Measurements from ENCODE around the gene PTPRF. TPM values are rescaled to one million over a fixed set of nuclear protein-coding genes. Genes with fewer than 3 reads are reported as not detected.

Gene PTPRF
- total and polyA plus RNA-seq, 2 donors: 26.0 to 40.6 TPM

- Histone ChIP-seq H3K9me3 (ENCODE audit: control insufficient read depth in 2 of 2, insufficient read depth in 1 of 2, low read length in 1 of 2) (no peaks in the 10 kb centered on the region), H3K4me1 (ENCODE audit: control insufficient read depth in 2 of 2, insufficient read depth in 2 of 2, low read length in 2 of 2) (peaks cover 0 to 11% of the 10 kb centered on the region in 2 donors), H3K27me3 (ENCODE audit: control insufficient read depth in 2 of 2, insufficient read depth in 1 of 2, low read length in 1 of 2) (no peaks in the 10 kb centered on the region), H3K36me3 (ENCODE audit: control insufficient read depth in 2 of 2, insufficient read depth in 2 of 2, low read length in 1 of 2) (no peaks in the 10 kb centered on the region), H3K4me3 (ENCODE audit: low read length in 2 of 2) (no peak overlapping the region), H3K27ac (ENCODE audit: low read depth in 1 of 2, low read length in 1 of 2) (no peak overlapping the region)
- WGBS: 90% methylated on average over 6 of the region's 6 CpGs
- no peak for DNase-seq (ENCODE audit: low read depth in 6 of 9, low spot score in 9 of 9)
Observed at GRCh38 chr1:43586136-43586731, 55.6 kb downstream of the PTPRF start.

DNA sequence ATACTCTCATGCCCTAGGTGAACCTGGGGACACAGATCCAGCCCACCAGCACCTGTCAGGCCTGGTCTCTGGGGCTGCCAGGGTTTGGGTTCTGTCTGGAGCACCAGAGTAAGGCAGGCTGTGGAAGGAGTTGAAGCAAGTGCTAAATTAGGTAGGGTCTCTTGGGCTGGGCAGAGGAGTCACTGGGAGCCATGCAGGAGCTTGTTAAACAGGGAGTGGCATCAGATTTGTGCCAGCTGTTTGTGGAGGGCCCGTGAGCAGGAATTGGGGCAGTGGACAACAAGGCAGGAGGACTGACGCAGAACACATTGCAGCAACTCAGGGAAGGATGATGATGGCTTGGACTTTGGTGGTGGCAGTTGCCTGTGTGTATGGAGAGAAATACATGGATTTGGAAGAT lies 56.3 kb downstream of the PTPRF start:
- Histone ChIP-seq H3K27ac (ENCODE audit: low read depth in 1 of 2, low read length in 1 of 2) (no peak overlapping the region), H3K4me1 (ENCODE audit: control insufficient read depth in 2 of 2, insufficient read depth in 2 of 2, low read length in 2 of 2) (peaks cover 0 to 3% of the 10 kb centered on the region in 2 donors), H3K36me3 (ENCODE audit: control insufficient read depth in 2 of 2, insufficient read depth in 2 of 2, low read length in 1 of 2) (no peaks in the 10 kb centered on the region), H3K27me3 (ENCODE audit: control insufficient read depth in 2 of 2, insufficient read depth in 1 of 2, low read length in 1 of 2) (no peaks in the 10 kb centered on the region), H3K9me3 (ENCODE audit: control insufficient read depth in 2 of 2, insufficient read depth in 1 of 2, low read length in 1 of 2) (no peaks in the 10 kb centered on the region), H3K4me3 (ENCODE audit: low read length in 2 of 2) (no peak overlapping the region)
- no peak for DNase-seq (ENCODE audit: low read depth in 6 of 9, low spot score in 9 of 9)
- 99% methylated on average over 2 of the region's 2 CpGs for whole genome bisulfite sequencing

DNA sequence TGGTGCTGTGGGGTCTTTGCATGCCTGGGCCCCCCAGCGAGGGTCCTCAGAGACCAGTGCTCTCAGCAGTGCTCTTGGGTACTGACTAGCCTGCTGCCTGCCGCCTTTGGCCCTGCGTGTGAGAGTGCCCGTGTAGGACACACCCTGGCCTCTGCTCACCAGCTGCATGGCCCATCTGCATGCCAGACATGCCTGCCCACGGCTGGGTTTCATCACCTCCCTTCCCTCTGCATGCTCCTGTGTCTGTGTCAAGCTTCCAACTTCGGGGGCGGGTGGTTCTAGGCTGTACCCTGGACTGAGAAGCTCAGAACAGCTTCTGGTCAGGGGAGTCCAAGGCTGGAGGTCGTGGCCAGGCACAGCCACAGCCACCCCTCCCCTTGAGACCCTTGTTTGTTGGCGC lies 56.9 kb downstream of the PTPRF start:
- no peak overlapping the region for H3K27ac ChIP-seq (ENCODE audit: low read depth in 1 of 2, low read length in 1 of 2)
- WGBS: 93% methylated on average over 9 of the region's 9 CpGs
- peaks cover 0 to 2% of the 10 kb centered on the region in 2 donors for H3K4me1 ChIP-seq (ENCODE audit: control insufficient read depth in 2 of 2, insufficient read depth in 2 of 2, low read length in 2 of 2)

DNA sequence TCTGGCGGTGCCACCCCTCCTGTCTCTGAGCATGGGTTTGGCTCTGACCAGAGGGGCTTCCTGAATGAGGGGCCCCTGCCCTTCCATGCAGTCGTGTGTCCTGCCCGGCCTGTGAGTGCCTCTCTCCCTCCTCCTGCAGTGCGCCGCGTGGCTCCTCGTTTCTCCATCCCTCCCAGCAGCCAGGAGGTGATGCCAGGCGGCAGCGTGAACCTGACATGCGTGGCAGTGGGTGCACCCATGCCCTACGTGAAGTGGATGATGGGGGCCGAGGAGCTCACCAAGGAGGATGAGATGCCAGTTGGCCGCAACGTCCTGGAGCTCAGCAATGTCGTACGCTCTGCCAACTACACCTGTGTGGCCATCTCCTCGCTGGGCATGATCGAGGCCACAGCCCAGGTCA lies 57.9 kb downstream of the PTPRF start:
- WGBS: 97% methylated on average over 18 of the region's 18 CpGs
- Histone ChIP-seq H3K36me3 (ENCODE audit: control insufficient read depth in 2 of 2, insufficient read depth in 2 of 2, low read length in 1 of 2) (no peaks in the 10 kb centered on the region), H3K4me3 (ENCODE audit: low read length in 2 of 2) (no peak overlapping the region), H3K27me3 (ENCODE audit: control insufficient read depth in 2 of 2, insufficient read depth in 1 of 2, low read length in 1 of 2) (no peaks in the 10 kb centered on the region), H3K27ac (ENCODE audit: low read depth in 1 of 2, low read length in 1 of 2) (no peak overlapping the region), H3K4me1 (ENCODE audit: control insufficient read depth in 2 of 2, insufficient read depth in 2 of 2, low read length in 2 of 2) (peaks cover 0 to 2% of the 10 kb centered on the region in 2 donors), H3K9me3 (ENCODE audit: control insufficient read depth in 2 of 2, insufficient read depth in 1 of 2, low read length in 1 of 2) (no peaks in the 10 kb centered on the region)
- no peak for DNase-seq (ENCODE audit: low read depth in 6 of 9, low spot score in 9 of 9)

More for the DNA sequence above, 56.9 kb downstream of the PTPRF start:
- H3K27me3 ChIP-seq (ENCODE audit: control insufficient read depth in 2 of 2, insufficient read depth in 1 of 2, low read length in 1 of 2): no peaks in the 10 kb centered on the region
- H3K9me3 ChIP-seq (ENCODE audit: control insufficient read depth in 2 of 2, insufficient read depth in 1 of 2, low read length in 1 of 2): no peaks in the 10 kb centered on the region
- no peaks in the 10 kb centered on the region for H3K36me3 ChIP-seq (ENCODE audit: control insufficient read depth in 2 of 2, insufficient read depth in 2 of 2, low read length in 1 of 2)
- H3K4me3 ChIP-seq (ENCODE audit: low read length in 2 of 2): no peak overlapping the region
- no peak for DNase-seq (ENCODE audit: low read depth in 6 of 9, low spot score in 9 of 9)

GRCh38 chr1:43590388-43590925 lies 59.8 kb downstream of the PTPRF start:
- Histone ChIP-seq H3K27ac (ENCODE audit: low read depth in 1 of 2, low read length in 1 of 2) (no peak overlapping the region), H3K9me3 (ENCODE audit: control insufficient read depth in 2 of 2, insufficient read depth in 1 of 2, low read length in 1 of 2) (no peaks in the 10 kb centered on the region), H3K4me1 (ENCODE audit: control insufficient read depth in 2 of 2, insufficient read depth in 2 of 2, low read length in 2 of 2) (no peaks in the 10 kb centered on the region), H3K36me3 (ENCODE audit: control insufficient read depth in 2 of 2, insufficient read depth in 2 of 2, low read length in 1 of 2) (no peaks in the 10 kb centered on the region), H3K4me3 (ENCODE audit: low read length in 2 of 2) (no peak overlapping the region), H3K27me3 (ENCODE audit: control insufficient read depth in 2 of 2, insufficient read depth in 1 of 2, low read length in 1 of 2) (no peaks in the 10 kb centered on the region)
- 93% methylated on average over 1 of the region's 1 CpG for WGBS
- no peak for DNase-seq (ENCODE audit: low read depth in 6 of 9, low spot score in 9 of 9)

DNA sequence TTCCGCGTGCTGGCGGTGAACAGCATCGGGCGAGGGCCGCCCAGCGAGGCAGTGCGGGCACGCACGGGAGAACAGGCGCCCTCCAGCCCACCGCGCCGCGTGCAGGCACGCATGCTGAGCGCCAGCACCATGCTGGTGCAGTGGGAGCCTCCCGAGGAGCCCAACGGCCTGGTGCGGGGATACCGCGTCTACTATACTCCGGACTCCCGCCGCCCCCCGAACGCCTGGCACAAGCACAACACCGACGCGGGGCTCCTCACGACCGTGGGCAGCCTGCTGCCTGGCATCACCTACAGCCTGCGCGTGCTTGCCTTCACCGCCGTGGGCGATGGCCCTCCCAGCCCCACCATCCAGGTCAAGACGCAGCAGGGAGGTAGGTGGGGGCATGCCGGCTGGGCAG lies 60.5 kb downstream of the PTPRF start:
- WGBS: 98% methylated on average over 39 of the region's 39 CpGs
- no peak for DNase-seq (ENCODE audit: low read depth in 6 of 9, low spot score in 9 of 9)
- Histone ChIP-seq H3K27ac (ENCODE audit: low read depth in 1 of 2, low read length in 1 of 2) (no peak overlapping the region), H3K9me3 (ENCODE audit: control insufficient read depth in 2 of 2, insufficient read depth in 1 of 2, low read length in 1 of 2) (no peaks in the 10 kb centered on the region), H3K4me3 (ENCODE audit: low read length in 2 of 2) (no peak overlapping the region), H3K27me3 (ENCODE audit: control insufficient read depth in 2 of 2, insufficient read depth in 1 of 2, low read length in 1 of 2) (no peaks in the 10 kb centered on the region), H3K4me1 (ENCODE audit: control insufficient read depth in 2 of 2, insufficient read depth in 2 of 2, low read length in 2 of 2) (no peaks in the 10 kb centered on the region), H3K36me3 (ENCODE audit: control insufficient read depth in 2 of 2, insufficient read depth in 2 of 2, low read length in 1 of 2) (no peaks in the 10 kb centered on the region)

DNA sequence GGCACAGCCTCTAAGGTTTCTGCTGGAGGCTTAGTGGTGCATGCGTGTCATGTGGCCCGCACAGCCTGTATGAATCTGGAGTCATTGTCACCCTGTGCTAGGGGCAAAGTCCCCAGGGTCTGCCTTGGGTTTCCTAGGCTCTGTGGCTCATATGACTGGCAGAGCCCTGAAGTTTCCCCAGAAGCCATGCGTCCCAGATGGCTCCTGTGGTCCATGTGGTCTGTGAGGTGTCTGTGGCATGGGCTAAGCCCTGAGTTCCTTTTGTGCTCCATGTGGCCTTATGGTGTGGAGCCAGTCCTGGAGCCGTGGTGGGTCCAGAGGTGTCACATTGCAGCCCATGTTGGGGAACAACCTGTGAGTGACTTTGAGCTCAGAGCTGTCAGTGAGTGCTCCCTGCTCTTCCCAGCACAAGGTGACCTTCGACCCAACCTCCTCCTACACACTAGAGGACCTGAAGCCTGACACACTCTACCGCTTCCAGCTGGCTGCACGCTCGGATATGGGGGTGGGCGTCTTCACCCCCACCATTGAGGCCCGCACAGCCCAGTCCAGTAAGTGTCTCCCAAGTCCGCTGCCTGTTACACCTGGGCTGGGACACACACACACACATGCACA lies 61.5 kb downstream of the PTPRF start:
- DNase-seq (ENCODE audit: low read depth in 6 of 9, low spot score in 9 of 9): no peak
- 96% methylated on average over 11 of the region's 11 CpGs for WGBS
- Histone ChIP-seq H3K27ac (ENCODE audit: low read depth in 1 of 2, low read length in 1 of 2) (no peak overlapping the region), H3K9me3 (ENCODE audit: control insufficient read depth in 2 of 2, insufficient read depth in 1 of 2, low read length in 1 of 2) (no peaks in the 10 kb centered on the region), H3K27me3 (ENCODE audit: control insufficient read depth in 2 of 2, insufficient read depth in 1 of 2, low read length in 1 of 2) (no peaks in the 10 kb centered on the region), H3K4me3 (ENCODE audit: low read length in 2 of 2) (no peak overlapping the region), H3K4me1 (ENCODE audit: control insufficient read depth in 2 of 2, insufficient read depth in 2 of 2, low read length in 2 of 2) (no peaks in the 10 kb centered on the region), H3K36me3 (ENCODE audit: control insufficient read depth in 2 of 2, insufficient read depth in 2 of 2, low read length in 1 of 2) (no peaks in the 10 kb centered on the region)

- H3K36me3 ChIP-seq (ENCODE audit: control insufficient read depth in 2 of 2, insufficient read depth in 2 of 2, low read length in 1 of 2): no peaks in the 10 kb centered on the region
- H3K4me1 ChIP-seq (ENCODE audit: control insufficient read depth in 2 of 2, insufficient read depth in 2 of 2, low read length in 2 of 2): no peaks in the 10 kb centered on the region
- no peaks in the 10 kb centered on the region for H3K9me3 ChIP-seq (ENCODE audit: control insufficient read depth in 2 of 2, insufficient read depth in 1 of 2, low read length in 1 of 2)
- no peak overlapping the region for H3K27ac ChIP-seq (ENCODE audit: low read depth in 1 of 2, low read length in 1 of 2)
- H3K27me3 ChIP-seq (ENCODE audit: control insufficient read depth in 2 of 2, insufficient read depth in 1 of 2, low read length in 1 of 2): no peaks in the 10 kb centered on the region
- WGBS: 93% methylated on average over 16 of the region's 16 CpGs
- DNase-seq (ENCODE audit: low read depth in 6 of 9, low spot score in 9 of 9): no peak
- no peak overlapping the region for H3K4me3 ChIP-seq (ENCODE audit: low read length in 2 of 2)
Observed at GRCh38 chr1:43592974-43593683, 62.4 kb downstream of the PTPRF start.

- Histone ChIP-seq H3K27me3 (ENCODE audit: control insufficient read depth in 2 of 2, insufficient read depth in 1 of 2, low read length in 1 of 2) (no peaks in the 10 kb centered on the region), H3K4me1 (ENCODE audit: control insufficient read depth in 2 of 2, insufficient read depth in 2 of 2, low read length in 2 of 2) (no peaks in the 10 kb centered on the region), H3K4me3 (ENCODE audit: low read length in 2 of 2) (no peak overlapping the region), H3K27ac (ENCODE audit: low read depth in 1 of 2, low read length in 1 of 2) (no peak overlapping the region), H3K9me3 (ENCODE audit: control insufficient read depth in 2 of 2, insufficient read depth in 1 of 2, low read length in 1 of 2) (no peaks in the 10 kb centered on the region), H3K36me3 (ENCODE audit: control insufficient read depth in 2 of 2, insufficient read depth in 2 of 2, low read length in 1 of 2) (no peaks in the 10 kb centered on the region)
- WGBS: 96% methylated on average over 8 of the region's 8 CpGs
- no peak for DNase-seq (ENCODE audit: low read depth in 6 of 9, low spot score in 9 of 9)
Observed at GRCh38 chr1:43596579-43596978, 65.9 kb downstream of the PTPRF start.
